GM10266 (cell line): ENCODE data around the gene ZNF335.
"Not testable (repeated sequence)": the region's sequence is repeated elsewhere in the genome, so short reads cannot be mapped to it uniquely, and the experiment has no call there.

Experiments used
- DNase-seq: peaks from one replicate; pipeline ENCODE4 v3.0.0; 2012; ENCODE audit errors: extremely low spot score
- TF ChIP-seq, protein P1 (sequence below): IDR thresholded peaks from 2 replicates; pipeline ENCODE4 v1.5.1; 2012; ENCODE audit warnings: mild to moderate bottlenecking, low read depth; ENCODE audit not compliant: control insufficient read depth, insufficient read depth; ENCODE audit errors: missing control alignments

ZNF335 gene

DNA sequence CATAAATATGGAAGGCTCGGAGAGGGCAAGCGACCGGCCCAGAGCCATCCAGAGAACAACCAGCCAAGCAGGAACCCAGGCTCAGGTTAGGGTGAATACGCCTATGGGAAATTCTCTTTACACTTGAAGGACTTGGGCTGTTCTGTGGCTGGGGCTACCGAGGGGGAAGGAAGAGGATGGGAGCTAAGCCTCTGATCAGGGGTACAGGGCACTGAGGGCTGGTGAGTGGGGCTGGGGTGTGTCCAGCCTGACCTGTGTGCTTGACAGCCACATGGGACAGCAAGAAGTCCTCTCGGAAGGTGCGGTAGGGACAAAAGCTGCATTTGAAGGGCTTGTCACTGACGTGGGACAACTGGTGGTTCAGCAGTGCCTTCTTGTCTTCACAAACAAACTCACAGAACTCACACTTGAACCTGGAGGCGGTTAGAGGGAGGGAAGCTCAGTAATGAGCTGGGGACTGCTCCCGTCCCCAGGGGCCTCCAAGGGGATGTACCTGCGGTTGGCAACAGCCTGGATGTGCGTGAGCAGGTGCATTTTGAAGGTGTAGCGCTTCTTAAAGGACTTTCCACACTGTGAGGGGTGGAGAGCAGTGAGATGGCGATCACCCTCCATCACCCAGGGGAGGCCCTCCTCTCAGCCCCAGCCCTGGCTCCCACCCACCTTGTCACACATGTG lies 11.9 kb downstream of the ZNF335 start:
- DNase-seq, result peak; percentile 46
- TF ChIP-seq, protein P1, sequence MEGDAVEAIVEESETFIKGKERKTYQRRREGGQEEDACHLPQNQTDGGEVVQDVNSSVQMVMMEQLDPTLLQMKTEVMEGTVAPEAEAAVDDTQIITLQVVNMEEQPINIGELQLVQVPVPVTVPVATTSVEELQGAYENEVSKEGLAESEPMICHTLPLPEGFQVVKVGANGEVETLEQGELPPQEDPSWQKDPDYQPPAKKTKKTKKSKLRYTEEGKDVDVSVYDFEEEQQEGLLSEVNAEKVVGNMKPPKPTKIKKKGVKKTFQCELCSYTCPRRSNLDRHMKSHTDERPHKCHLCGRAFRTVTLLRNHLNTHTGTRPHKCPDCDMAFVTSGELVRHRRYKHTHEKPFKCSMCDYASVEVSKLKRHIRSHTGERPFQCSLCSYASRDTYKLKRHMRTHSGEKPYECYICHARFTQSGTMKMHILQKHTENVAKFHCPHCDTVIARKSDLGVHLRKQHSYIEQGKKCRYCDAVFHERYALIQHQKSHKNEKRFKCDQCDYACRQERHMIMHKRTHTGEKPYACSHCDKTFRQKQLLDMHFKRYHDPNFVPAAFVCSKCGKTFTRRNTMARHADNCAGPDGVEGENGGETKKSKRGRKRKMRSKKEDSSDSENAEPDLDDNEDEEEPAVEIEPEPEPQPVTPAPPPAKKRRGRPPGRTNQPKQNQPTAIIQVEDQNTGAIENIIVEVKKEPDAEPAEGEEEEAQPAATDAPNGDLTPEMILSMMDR, result no peak

DNA sequence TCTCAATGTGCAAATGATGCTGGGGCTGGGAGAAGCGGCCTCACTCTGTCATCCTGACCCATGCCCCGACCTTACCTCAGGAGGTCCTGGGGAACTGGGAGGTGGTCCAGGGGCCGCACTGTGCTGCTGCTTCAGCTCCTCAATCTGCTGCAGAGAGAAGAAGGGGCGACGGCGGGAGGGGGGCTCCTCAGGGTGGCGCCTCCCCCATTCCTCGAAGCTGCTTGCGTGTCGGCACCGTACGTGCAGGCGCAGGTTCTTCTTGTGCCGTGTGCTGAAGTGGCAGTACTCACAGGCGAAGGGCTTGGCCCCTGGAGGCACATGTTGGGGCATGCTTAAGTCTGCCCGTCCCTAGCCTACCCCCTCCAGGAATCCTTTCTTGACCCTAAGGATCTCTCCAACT lies 12.9 kb downstream of the ZNF335 start:
- no peak for DNase-seq
- TF ChIP-seq, protein P1, result no peak

DNA sequence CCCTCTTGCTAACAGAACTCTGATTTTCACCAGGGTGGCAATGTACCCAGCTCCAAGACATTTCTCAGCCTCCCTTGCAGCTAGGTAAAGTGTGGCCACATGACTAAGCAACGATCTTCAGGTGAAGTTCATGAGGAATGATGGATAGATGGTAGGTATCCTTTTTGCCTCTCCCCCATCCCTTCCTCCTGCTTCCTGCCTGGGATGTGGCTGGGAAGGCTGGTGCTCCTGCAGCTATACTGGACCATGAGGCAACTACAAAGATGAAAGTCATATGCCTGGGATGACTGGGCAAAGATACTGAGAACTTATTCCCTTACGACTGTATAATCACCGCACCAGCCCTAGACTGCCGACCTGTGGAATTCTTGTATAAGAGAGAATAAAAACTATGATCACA lies 13.4 kb downstream of the ZNF335 start:
- no peak for DNase-seq
- TF ChIP-seq, protein P1, result no peak

DNA sequence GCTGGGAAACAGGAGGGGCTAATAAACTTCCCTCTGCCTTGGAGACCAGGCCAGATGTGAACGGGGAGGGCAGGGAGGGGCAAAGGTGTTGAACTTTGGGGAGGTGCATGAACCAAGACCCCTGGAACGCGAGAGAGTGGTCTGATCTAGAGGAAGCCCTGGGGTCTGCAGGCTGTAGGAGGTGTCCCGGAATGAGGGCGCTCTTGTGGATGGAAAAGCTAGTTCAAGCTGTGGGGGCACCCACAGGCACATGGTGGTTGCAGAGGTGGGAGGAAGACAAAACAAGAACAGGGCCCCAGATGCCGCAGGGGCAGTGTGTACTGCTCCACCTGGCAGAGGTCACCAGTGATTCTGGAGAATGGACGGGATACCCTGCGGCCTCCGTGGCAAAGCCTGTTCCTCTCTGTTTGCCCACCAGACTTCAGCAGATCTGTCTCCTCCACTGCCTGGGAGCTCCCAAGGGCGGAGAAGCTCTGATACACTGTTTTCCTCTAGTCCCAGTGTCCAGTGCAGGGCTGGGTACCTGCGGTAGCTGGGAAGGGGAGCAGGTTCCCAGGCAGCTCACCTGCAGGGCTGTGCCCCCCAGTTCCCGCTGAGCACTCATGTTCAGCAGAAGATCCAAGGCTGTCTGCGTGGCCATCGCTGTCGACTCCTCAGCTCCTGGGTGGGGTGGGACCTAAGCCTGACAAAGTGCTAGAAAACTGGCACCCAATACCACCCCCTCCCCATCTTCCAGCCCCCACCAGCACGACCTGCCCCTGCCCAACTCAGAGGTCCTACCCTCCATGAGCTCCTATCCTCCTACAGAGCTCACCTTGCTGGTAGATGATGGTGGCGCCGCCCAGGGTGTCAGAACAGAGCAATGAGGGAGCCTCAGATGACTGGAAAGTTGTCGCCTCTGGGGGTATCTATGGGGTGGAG lies 14.7 kb downstream of the ZNF335 start:
- no peak for DNase-seq
- TF ChIP-seq, protein P1, result no peak

GRCh38 chr20:45956326-45956725 lies 15.7 kb downstream of the ZNF335 start:
- DNase-seq, result not testable (repeated sequence)

GRCh38 chr20:45953672-45954071 lies 18.3 kb downstream of the ZNF335 start:
- TF ChIP-seq, protein P1, result no peak
- DNase-seq, result no peak

DNA sequence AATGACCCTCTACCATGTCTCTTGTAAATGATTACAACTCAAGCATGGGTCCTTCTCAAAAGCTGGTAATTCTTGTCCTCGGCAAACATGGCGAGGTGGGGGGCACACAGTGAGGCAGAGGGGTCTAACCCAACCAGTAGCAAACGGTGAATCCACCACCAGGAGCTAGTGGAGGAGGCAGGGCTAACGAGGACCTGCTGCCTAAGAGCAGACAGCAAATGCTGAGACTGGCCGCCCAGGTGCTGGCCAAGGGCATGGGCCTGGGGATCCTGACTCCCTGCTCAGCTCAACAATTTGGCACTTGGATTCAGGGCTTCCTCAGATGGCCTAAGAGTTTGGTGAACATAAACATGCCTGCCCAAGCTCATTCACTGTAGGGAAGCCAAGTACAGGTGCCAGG lies 19.1 kb downstream of the ZNF335 start:
- TF ChIP-seq, protein P1, result no peak
- no peak for DNase-seq
